CD4-positive, alpha-beta T cell (primary cell): Measurements from ENCODE around the gene FLT1. TPM values are rescaled to one million over a fixed set of nuclear protein-coding genes. Genes with fewer than 3 reads are reported as not detected.

ENCODE experiments used
- ATAC-seq: fragments of 200-7000 bp; cut with Tn5 transposase; one replicate; pipeline ENCODE4 v1.10.0; 2022; ENCODE audit warnings: mild to moderate bottlenecking; ENCODE audit not compliant: poor library complexity
- CTCF ChIA-PET: fragments of 350-600 bp; sonication (Branson Sonifier 250); formaldehyde crosslinking; loops from one replicate; lab custom pipeline; 2021; ENCODE audit warnings: antibody characterized with exemption, inconsistent platforms; lab: Charles Lee
- POLR2A ChIA-PET: fragments of 350-600 bp; sonication (Branson Sonifier 250); formaldehyde crosslinking; loops from one replicate; lab custom pipeline; 2021; ENCODE audit warnings: antibody characterized with exemption, inconsistent platforms; lab: Charles Lee
- DNase-seq, 14 experiments: peaks; one replicate each; pipeline ENCODE4 v3.0.0-alpha.2; 2013 to 2020; ENCODE audit warnings: mixed read lengths in 2 of 14
- H3K27ac ChIP-seq, 2 donors: one replicate each; pipeline versions ENCODE4 v1.5.1 to v1.7.0; 2013; ENCODE audit warnings: low read length in 2 of 2, low read depth in 1 of 2, mild to moderate bottlenecking in 1 of 2
- H3K27me3 ChIP-seq, 2 experiments: 1 replicate in 1 of 2; 2 replicates in 1 of 2; pipeline versions ENCODE4 v1.6.1 to v1.7.0; 2013; ENCODE audit warnings: low read length in 2 of 2, control low read depth in 1 of 2, mild to moderate bottlenecking in 1 of 2, moderate library complexity in 1 of 2; ENCODE audit not compliant: insufficient read depth in 2 of 2, control insufficient read depth in 1 of 2
- H3K36me3 ChIP-seq: one replicate; pipeline ENCODE4 v1.6.1; 2013; ENCODE audit warnings: low read length, control low read depth; ENCODE audit not compliant: insufficient read depth
- H3K4me1 ChIP-seq: one replicate; pipeline ENCODE4 v1.6.1; 2013; ENCODE audit warnings: low read length, control low read depth; ENCODE audit not compliant: insufficient read depth
- H3K4me3 ChIP-seq: one replicate; pipeline ENCODE4 v1.5.1; 2013; ENCODE audit warnings: mild to moderate bottlenecking, low read length, moderate library complexity
- H3K9me3 ChIP-seq, 2 experiments: 1 replicate in 1 of 2; 2 replicates in 1 of 2; pipeline versions ENCODE4 v1.6.1 to v1.7.0; 2013; ENCODE audit warnings: low read length in 2 of 2, mild to moderate bottlenecking in 2 of 2, control low read depth in 1 of 2, moderate library complexity in 1 of 2; ENCODE audit not compliant: control insufficient read depth in 1 of 2, insufficient read depth in 1 of 2
- H3K27ac Mint-ChIP-seq: one replicate; pipeline ENCODE4 v1.8.0; 2020; ENCODE audit warnings: mixed read lengths
- H3K27me3 Mint-ChIP-seq: one replicate; pipeline ENCODE4 v1.8.0; 2021; ENCODE audit warnings: mixed read lengths
- H3K36me3 Mint-ChIP-seq: one replicate; pipeline ENCODE4 v1.8.0; 2021; ENCODE audit warnings: low read depth, mixed read lengths
- H3K4me1 Mint-ChIP-seq: one replicate; pipeline ENCODE4 v1.8.0; 2021; ENCODE audit warnings: low read depth, mixed read lengths
- H3K4me3 Mint-ChIP-seq: one replicate; pipeline ENCODE4 v1.8.0; 2020; ENCODE audit warnings: mild to moderate bottlenecking, mixed read lengths
- H3K9me3 Mint-ChIP-seq: one replicate; pipeline ENCODE4 v1.8.0; 2020; ENCODE audit warnings: mixed read lengths
- intact Hi-C, 2 experiments: fragments of 100-400 bp; cut with DNase I in 1 of 2; cut with micrococcal nuclease in 1 of 2; formaldehyde crosslinking; loops; one replicate each; pipeline versions ENCODE4 v1.15.1 to v1.9.0; 2023 to 2025; cut with DNase I, micrococcal nuclease
- total RNA-seq, 174 experiments: library from RNA in 2 of 174; stranded (reverse) in 2 of 174; gene quantifications; one replicate each; pipeline ENCODE4 v1.2.3 and lab custom pipeline; 2021 to 2026
- TF ChIP-seq, protein P1 (sequence below): fragments of 200-600 bp; IDR thresholded peaks from one replicate; pipeline ENCODE4 v1.8.0; 2022; ENCODE audit warnings: antibody characterized with exemption, mild to moderate bottlenecking

FLT1 gene
- total RNA-seq, 2 experiments from 2014 or later: 1.1 to 1.2 TPM

- Histone ChIP-seq H3K4me3 (no peak overlapping the region), H3K4me1 (no peaks in the 10 kb centered on the region), H3K9me3 (no peaks in the 10 kb centered on the region), H3K36me3 (no peaks in the 10 kb centered on the region), H3K27me3 (no peaks in the 10 kb centered on the region), H3K27ac (no peak overlapping the region)
- TF ChIP-seq, protein P1, sequence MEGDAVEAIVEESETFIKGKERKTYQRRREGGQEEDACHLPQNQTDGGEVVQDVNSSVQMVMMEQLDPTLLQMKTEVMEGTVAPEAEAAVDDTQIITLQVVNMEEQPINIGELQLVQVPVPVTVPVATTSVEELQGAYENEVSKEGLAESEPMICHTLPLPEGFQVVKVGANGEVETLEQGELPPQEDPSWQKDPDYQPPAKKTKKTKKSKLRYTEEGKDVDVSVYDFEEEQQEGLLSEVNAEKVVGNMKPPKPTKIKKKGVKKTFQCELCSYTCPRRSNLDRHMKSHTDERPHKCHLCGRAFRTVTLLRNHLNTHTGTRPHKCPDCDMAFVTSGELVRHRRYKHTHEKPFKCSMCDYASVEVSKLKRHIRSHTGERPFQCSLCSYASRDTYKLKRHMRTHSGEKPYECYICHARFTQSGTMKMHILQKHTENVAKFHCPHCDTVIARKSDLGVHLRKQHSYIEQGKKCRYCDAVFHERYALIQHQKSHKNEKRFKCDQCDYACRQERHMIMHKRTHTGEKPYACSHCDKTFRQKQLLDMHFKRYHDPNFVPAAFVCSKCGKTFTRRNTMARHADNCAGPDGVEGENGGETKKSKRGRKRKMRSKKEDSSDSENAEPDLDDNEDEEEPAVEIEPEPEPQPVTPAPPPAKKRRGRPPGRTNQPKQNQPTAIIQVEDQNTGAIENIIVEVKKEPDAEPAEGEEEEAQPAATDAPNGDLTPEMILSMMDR: no peak
- CTCF ChIA-PET: no interaction called here
- Mint-ChIP-seq H3K4me1 (no peaks in the 10 kb centered on the region), H3K27me3 (no peaks in the 10 kb centered on the region), H3K27ac (no peak overlapping the region), H3K4me3 (no peak overlapping the region), H3K9me3 (no peaks in the 10 kb centered on the region), H3K36me3 (no peaks in the 10 kb centered on the region)
- intact Hi-C loops: no loop called here
- POLR2A ChIA-PET: no interaction called here
- no peak for ATAC-seq
- no peak for DNase-seq
Observed at GRCh38 chr13:28328271-28328607, 166.7 kb downstream of the FLT1 start.

DNA sequence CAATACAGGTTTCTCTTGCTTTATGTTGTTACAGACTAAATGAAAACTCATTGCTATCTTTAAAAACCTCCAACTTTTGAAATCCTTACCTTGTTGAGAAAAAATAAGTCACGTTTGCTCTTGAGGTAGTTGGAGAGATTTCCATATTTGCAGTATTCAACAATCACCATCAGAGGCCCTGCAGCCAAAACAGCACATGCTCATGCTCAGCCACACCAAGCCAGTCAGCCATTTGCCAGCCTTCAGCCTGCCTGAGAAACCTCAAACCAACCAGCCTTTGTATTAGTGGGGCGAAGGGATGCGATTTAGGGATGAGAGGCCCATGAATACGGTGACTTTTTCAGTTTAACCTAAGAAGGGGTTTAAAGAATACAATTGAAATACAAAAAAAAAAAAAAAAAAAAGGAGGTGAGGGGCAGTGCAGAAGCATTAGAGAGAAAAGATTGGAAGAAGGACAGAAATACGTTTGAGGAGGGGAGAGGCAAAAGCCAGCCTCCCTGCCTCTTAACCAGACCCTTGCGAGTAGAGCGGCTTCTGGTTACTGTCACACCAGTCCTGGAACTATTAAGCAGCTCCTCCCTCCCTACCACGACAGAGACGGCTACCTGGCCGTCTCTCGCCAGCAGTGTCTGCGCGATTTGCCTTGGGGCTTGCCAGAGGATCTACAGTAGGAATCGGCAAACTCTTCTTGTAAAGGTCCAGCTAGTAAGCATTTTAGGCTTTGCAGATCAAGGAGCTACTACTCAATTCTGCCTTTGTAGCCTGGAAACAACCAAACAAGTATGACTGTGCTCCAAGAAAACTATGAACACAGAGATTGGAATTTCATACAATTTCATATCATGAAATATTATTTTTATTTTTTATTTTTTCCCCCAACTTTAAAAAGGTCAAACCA lies 167.3 kb downstream of the FLT1 start:
- ChIA-PET CTCF (no interaction called here), POLR2A (no interaction called here)
- H3K4me1 ChIP-seq: no peaks in the 10 kb centered on the region
- Mint-ChIP-seq H3K9me3 (no peaks in the 10 kb centered on the region), H3K4me1 (no peaks in the 10 kb centered on the region), H3K36me3 (no peaks in the 10 kb centered on the region), H3K27ac (no peak overlapping the region), H3K27me3 (no peaks in the 10 kb centered on the region), H3K4me3 (no peak overlapping the region)
- DNase-seq (no peak), ATAC-seq (no peak)
- intact Hi-C loops: no loop called here
- H3K27me3 ChIP-seq: no peaks in the 10 kb centered on the region
- no peak overlapping the region for H3K4me3 ChIP-seq
- H3K27ac ChIP-seq: no peak overlapping the region
- no peaks in the 10 kb centered on the region for H3K9me3 ChIP-seq
- H3K36me3 ChIP-seq: no peaks in the 10 kb centered on the region
- TF ChIP-seq, protein P1: no peak

GRCh38 chr13:28326056-28326455 lies 168.9 kb downstream of the FLT1 start:
- intact Hi-C loops: no loop called here
- Histone ChIP-seq H3K4me3 (no peak overlapping the region), H3K27me3 (no peaks in the 10 kb centered on the region), H3K9me3 (no peaks in the 10 kb centered on the region), H3K36me3 (no peaks in the 10 kb centered on the region), H3K27ac (no peak overlapping the region), H3K4me1 (no peaks in the 10 kb centered on the region)
- Mint-ChIP-seq H3K36me3 (no peaks in the 10 kb centered on the region), H3K27me3 (no peaks in the 10 kb centered on the region), H3K9me3 (no peaks in the 10 kb centered on the region), H3K4me3 (no peak overlapping the region), H3K27ac (no peak overlapping the region), H3K4me1 (no peaks in the 10 kb centered on the region)
- ChIA-PET CTCF (interaction anchor here (1.7 kb wide), 1 partner anchor 471 kb away, joined by 5 read pairs; no protein-coding TSS in a partner anchor), POLR2A (no interaction called here)
- ATAC-seq (no peak), DNase-seq (no peak)
- TF ChIP-seq, protein P1: no peak
